H9 (cell line): ENCODE results near the gene SPDYE1. TPM values are rescaled to one million over a fixed set of nuclear protein-coding genes. Genes with fewer than 3 reads are reported as not detected.

Source experiments
- DNase-seq: peaks from one replicate; pipeline ENCODE4 v3.0.0-alpha.2; 2017
- H2AFZ ChIP-seq: one replicate; pipeline ENCODE4 v1.6.1; 2013; ENCODE audit warnings: mild to moderate bottlenecking, low read length, control low read depth, moderate library complexity
- H2AK5ac ChIP-seq: 2 replicates; pipeline ENCODE4 v1.6.1; 2013; ENCODE audit warnings: low read length, control low read depth, mixed read lengths; ENCODE audit not compliant: insufficient read length
- H2BK120ac ChIP-seq: one replicate; pipeline ENCODE4 v1.6.1; 2013; ENCODE audit warnings: low read depth, mild to moderate bottlenecking, low read length, control low read depth, inconsistent platforms; ENCODE audit not compliant: poor library complexity, severe bottlenecking
- H2BK12ac ChIP-seq: 2 replicates; pipeline ENCODE4 v1.6.1; 2013; ENCODE audit warnings: low read length, control low read depth, mixed read lengths, low read depth; ENCODE audit not compliant: insufficient read length
- H2BK15ac ChIP-seq: 2 replicates; pipeline ENCODE4 v1.6.1; 2013; ENCODE audit warnings: low read depth, low read length, control low read depth
- H2BK20ac ChIP-seq: one replicate; pipeline ENCODE4 v1.6.1; 2013; ENCODE audit warnings: low read depth, mild to moderate bottlenecking, low read length, control low read depth, inconsistent platforms; ENCODE audit not compliant: poor library complexity, severe bottlenecking
- H2BK5ac ChIP-seq: 2 replicates; pipeline ENCODE4 v1.6.1; 2013; ENCODE audit warnings: low read length, control low read depth, mixed read lengths; ENCODE audit not compliant: insufficient read length
- H3K14ac ChIP-seq: 2 replicates; pipeline ENCODE4 v1.6.1; 2013; ENCODE audit warnings: low read length, control low read depth; ENCODE audit not compliant: insufficient read depth
- H3K18ac ChIP-seq: 2 replicates; pipeline ENCODE4 v1.6.1; 2013; ENCODE audit warnings: low read depth, mild to moderate bottlenecking, mixed read lengths, low read length, control low read depth; ENCODE audit not compliant: insufficient read length
- H3K23ac ChIP-seq: 2 replicates; pipeline ENCODE4 v1.6.1; 2013; ENCODE audit warnings: low read length, control low read depth, mixed read lengths, low read depth; ENCODE audit not compliant: insufficient read length
- H3K23me2 ChIP-seq: 2 replicates; pipeline ENCODE4 v1.6.1; 2013; ENCODE audit warnings: low read depth, mild to moderate bottlenecking, mixed read lengths, low read length, control low read depth; ENCODE audit not compliant: insufficient read length, poor library complexity, severe bottlenecking
- H3K27ac ChIP-seq: 2 replicates; pipeline ENCODE4 v1.5.1; 2013; ENCODE audit warnings: low read length, control low read depth, mixed read lengths, low read depth; ENCODE audit not compliant: insufficient read length
- H3K27me3 ChIP-seq: 2 replicates; pipeline ENCODE4 v1.6.1; 2013; ENCODE audit warnings: low read length, control low read depth, inconsistent platforms; ENCODE audit not compliant: insufficient read depth
- H3K4ac ChIP-seq: 2 replicates; pipeline ENCODE4 v1.6.1; 2013; ENCODE audit warnings: low read depth, mild to moderate bottlenecking, control low read depth, inconsistent platforms, low read length, moderate library complexity
- H3K4me1 ChIP-seq: 2 replicates; pipeline ENCODE4 v1.6.1; 2013; ENCODE audit warnings: low read length, control low read depth, inconsistent platforms; ENCODE audit not compliant: insufficient read depth
- H3K4me2 ChIP-seq: 2 replicates; pipeline ENCODE4 v1.6.1; 2013; ENCODE audit warnings: low read length, control low read depth, mixed read lengths; ENCODE audit not compliant: insufficient read length, insufficient read depth
- H3K56ac ChIP-seq: 2 replicates; pipeline ENCODE4 v1.6.1; 2013; ENCODE audit warnings: low read depth, mild to moderate bottlenecking, mixed read lengths, low read length, control low read depth; ENCODE audit not compliant: insufficient read length
- H3K79me1 ChIP-seq: 2 replicates; pipeline ENCODE4 v1.6.1; 2013; ENCODE audit warnings: low read depth, mild to moderate bottlenecking, moderate library complexity, low read length, control low read depth, inconsistent platforms; ENCODE audit not compliant: insufficient read depth, poor library complexity, severe bottlenecking
- H3K79me2 ChIP-seq: 2 replicates; pipeline ENCODE4 v1.6.1; 2013; ENCODE audit warnings: low read length, control low read depth, inconsistent platforms; ENCODE audit not compliant: insufficient read depth
- H3K9ac ChIP-seq: 2 replicates; pipeline ENCODE4 v1.6.1; 2013; ENCODE audit warnings: low read length, control low read depth, mixed read lengths; ENCODE audit not compliant: insufficient read length; ENCODE audit errors: extremely low read depth
- H3K9me3 ChIP-seq: one replicate; pipeline ENCODE4 v1.6.1; 2013; ENCODE audit warnings: low read depth, low read length, inconsistent platforms; ENCODE audit not compliant: control insufficient read depth
- H3T11ph ChIP-seq: one replicate; pipeline ENCODE4 v1.6.1; 2013; ENCODE audit warnings: mild to moderate bottlenecking, low read length, control low read depth, inconsistent platforms
- H4K20me1 ChIP-seq: one replicate; pipeline ENCODE4 v1.6.1; 2013; ENCODE audit not compliant: control insufficient read depth, insufficient read length, insufficient read depth
- H4K5ac ChIP-seq: 2 replicates; pipeline ENCODE4 v1.6.1; 2013; ENCODE audit warnings: low read depth, mild to moderate bottlenecking, mixed read lengths, low read length, control low read depth; ENCODE audit not compliant: insufficient read length
- H4K8ac ChIP-seq: replicated peaks from 2 replicates; pipeline ENCODE4 v1.6.1; 2013; ENCODE audit warnings: low read length, control low read depth, mixed read lengths, low read depth; ENCODE audit not compliant: insufficient read length
- H4K91ac ChIP-seq: 2 replicates; pipeline ENCODE4 v1.6.1; 2013; ENCODE audit warnings: low read depth, mild to moderate bottlenecking, moderate library complexity, mixed read lengths, low read length, control low read depth; ENCODE audit not compliant: insufficient read length
- H3K27ac Mint-ChIP-seq, 3 experiments: 2 replicates in 2 of 3; 3 replicates in 1 of 3; pipeline ENCODE4 v1.8.0; 2020 to 2021; ENCODE audit warnings: mixed read lengths in 3 of 3, mild to moderate bottlenecking in 1 of 3, moderate library complexity in 1 of 3
- H3K27me3 Mint-ChIP-seq: 2 replicates; pipeline ENCODE4 v1.8.0; 2021; ENCODE audit warnings: low read depth, mild to moderate bottlenecking, moderate library complexity, mixed read lengths
- H3K36me3 Mint-ChIP-seq, 3 experiments: 2 replicates in 2 of 3; 3 replicates in 1 of 3; pipeline ENCODE4 v1.8.0; 2020 to 2021; ENCODE audit warnings: low read depth in 3 of 3, mixed read lengths in 3 of 3; ENCODE audit not compliant: insufficient read depth in 1 of 3
- H3K4me1 Mint-ChIP-seq, 2 experiments: 2 replicates each; pipeline ENCODE4 v1.8.0; 2020; ENCODE audit warnings: mixed read lengths in 2 of 2
- H3K4me3 Mint-ChIP-seq, 2 experiments: 2 replicates in 1 of 2; 3 replicates in 1 of 2; pipeline ENCODE4 v1.8.0; 2020 to 2021; ENCODE audit warnings: mild to moderate bottlenecking in 2 of 2, mixed read lengths in 2 of 2, moderate library complexity in 1 of 2
- H3K9me3 Mint-ChIP-seq, 2 experiments: 2 replicates in 1 of 2; 3 replicates in 1 of 2; pipeline ENCODE4 v1.8.0; 2020; ENCODE audit warnings: mild to moderate bottlenecking in 2 of 2, mixed read lengths in 2 of 2, moderate library complexity in 1 of 2
- WGBS: extraction: QIAGEN DNeasy Blood & Tissue Kit; methylation state at CpG from one replicate; pipeline ENCODE4 v1.1.7; 2013; ENCODE audit warnings: missing lambda C conversion rate, low lambda C conversion rate, mixed read lengths; ENCODE audit not compliant: insufficient read length; ENCODE audit errors: extremely low coverage; 5-methylcytosine and 5-hydroxymethylcytosine counted together
- total RNA-seq: library from RNA; stranded (reverse); gene quantifications from 2 replicates; pipeline ENCODE4 v1.2.1, GENCODE V29; 2021
- TF ChIP-seq, protein P1 (sequence below): fragments of 200-600 bp; sonication (generic); conservative IDR thresholded peaks from 3 replicates; pipeline ENCODE4 v1.8.0; 2021; ENCODE audit warnings: antibody characterized with exemption, mild to moderate bottlenecking

SPDYE1 gene
- total RNA-seq, 1 experiment from 2014 or later = not detected

DNA sequence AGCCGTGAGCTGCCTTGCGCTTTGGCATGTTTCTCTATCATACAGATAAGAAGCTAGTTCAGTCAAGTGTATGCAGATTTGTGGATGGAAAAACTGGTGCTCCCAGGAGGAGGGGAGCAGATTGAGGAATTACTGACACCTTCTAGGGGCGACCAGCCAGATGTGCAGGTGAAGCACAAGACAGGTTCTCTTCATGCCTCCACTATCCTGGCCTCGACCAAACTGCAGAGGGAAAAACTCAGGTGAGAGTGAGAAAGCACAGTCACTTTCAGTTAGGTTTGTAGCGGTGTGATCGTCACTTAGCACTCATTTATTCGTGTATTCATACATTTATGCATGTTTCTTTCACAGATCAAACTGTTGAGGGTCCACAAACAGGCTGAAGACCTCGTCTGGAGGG, 46.2 kb downstream of the SPDYE1 start:
- Histone ChIP-seq H3K79me1 (no peaks in the 10 kb centered on the region), H4K5ac (no peak overlapping the region), H3K4ac (no peak overlapping the region), H4K91ac (no peak overlapping the region), H2AFZ (peak overlapping the region; percentile 11), H2BK12ac (no peak overlapping the region), H3K14ac (no peak overlapping the region), H3K56ac (no peak overlapping the region), H3K18ac (no peak overlapping the region), H3K9me3 (no peaks in the 10 kb centered on the region), H2BK120ac (no peak overlapping the region), H3T11ph (no peak overlapping the region), H3K9ac (peak overlapping the region; percentile 18), H2AK5ac (no peak overlapping the region), H3K27ac (no peak overlapping the region), H3K79me2 (peaks cover 2% of the 10 kb centered on the region; the same call in 1 of the 2 replicates), H3K4me1 (no peaks in the 10 kb centered on the region; the same call in 1 of the 2 replicates), H2BK15ac (no peak overlapping the region), H2BK5ac (no peak overlapping the region), H3K23me2 (peaks cover 15% of the 10 kb centered on the region), H3K23ac (no peak overlapping the region), H4K8ac (no peak overlapping the region), H4K20me1 (no peaks in the 10 kb centered on the region), H2BK20ac (no peak overlapping the region), H3K27me3 (no peaks in the 10 kb centered on the region), H3K4me2 (peak overlapping the region; percentile 81)
- DNase-seq = no peak
- WGBS = no CpG with 5 or more reads among the region's 8 CpGs
- H3K9me3 Mint-ChIP-seq = peaks cover 2 to 3% of the 10 kb centered on the region in 2 experiments; a peak in 4 of 5 replicates
- H3K4me3 Mint-ChIP-seq = peak overlapping the region; percentile 84 to 87
- peaks cover 17 to 24% of the 10 kb centered on the region in 2 experiments for H3K4me1 Mint-ChIP-seq
- H3K36me3 Mint-ChIP-seq = peaks cover 0 to 11% (median 1%) of the 10 kb centered on the region in 3 experiments; a peak in 5 of 7 replicates
- TF ChIP-seq, protein P1, sequence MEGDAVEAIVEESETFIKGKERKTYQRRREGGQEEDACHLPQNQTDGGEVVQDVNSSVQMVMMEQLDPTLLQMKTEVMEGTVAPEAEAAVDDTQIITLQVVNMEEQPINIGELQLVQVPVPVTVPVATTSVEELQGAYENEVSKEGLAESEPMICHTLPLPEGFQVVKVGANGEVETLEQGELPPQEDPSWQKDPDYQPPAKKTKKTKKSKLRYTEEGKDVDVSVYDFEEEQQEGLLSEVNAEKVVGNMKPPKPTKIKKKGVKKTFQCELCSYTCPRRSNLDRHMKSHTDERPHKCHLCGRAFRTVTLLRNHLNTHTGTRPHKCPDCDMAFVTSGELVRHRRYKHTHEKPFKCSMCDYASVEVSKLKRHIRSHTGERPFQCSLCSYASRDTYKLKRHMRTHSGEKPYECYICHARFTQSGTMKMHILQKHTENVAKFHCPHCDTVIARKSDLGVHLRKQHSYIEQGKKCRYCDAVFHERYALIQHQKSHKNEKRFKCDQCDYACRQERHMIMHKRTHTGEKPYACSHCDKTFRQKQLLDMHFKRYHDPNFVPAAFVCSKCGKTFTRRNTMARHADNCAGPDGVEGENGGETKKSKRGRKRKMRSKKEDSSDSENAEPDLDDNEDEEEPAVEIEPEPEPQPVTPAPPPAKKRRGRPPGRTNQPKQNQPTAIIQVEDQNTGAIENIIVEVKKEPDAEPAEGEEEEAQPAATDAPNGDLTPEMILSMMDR = no peak
- H3K27ac Mint-ChIP-seq = peak overlapping the region; percentile 27 to 92 (median 81); a peak in 3 of 7 replicates
- peaks cover 21% of the 10 kb centered on the region for H3K27me3 Mint-ChIP-seq
